Neutrophil (primary cell): ENCODE data around the gene ANO1.

Experiments
- H3K27ac ChIP-seq: fragments of 200-600 bp; sonication (generic); 2 replicates; pipeline ENCODE4 v1.5.1; 2016; ENCODE audit warnings: mild to moderate bottlenecking, moderate library complexity
- H3K27me3 ChIP-seq: fragments of 200-600 bp; sonication (generic); 2 replicates; pipeline ENCODE4 v1.6.0; 2016; ENCODE audit warnings: mild to moderate bottlenecking
- H3K36me3 ChIP-seq: fragments of 200-600 bp; sonication (generic); 2 replicates; pipeline ENCODE4 v1.5.1; 2017
- H3K4me1 ChIP-seq, 2 experiments: fragments of 200-600 bp in 1 of 2; sonication (generic) in 1 of 2; 1 replicate in 1 of 2; 2 replicates in 1 of 2; pipeline versions ENCODE4 v1.5.1 to v1.6.1; 2013 to 2016; ENCODE audit warnings: low read depth in 1 of 2, low read length in 1 of 2, mild to moderate bottlenecking in 1 of 2, moderate library complexity in 1 of 2; ENCODE audit not compliant: control insufficient read depth in 1 of 2, insufficient read depth in 1 of 2
- H3K4me3 ChIP-seq, 2 experiments: fragments of 200-600 bp in 1 of 2; sonication (generic) in 1 of 2; 1 replicate in 1 of 2; 2 replicates in 1 of 2; pipeline ENCODE4 v1.5.1; 2013 to 2016; ENCODE audit warnings: low read depth in 1 of 2, low read length in 1 of 2, mild to moderate bottlenecking in 1 of 2, moderate library complexity in 1 of 2
- H3K9me3 ChIP-seq: fragments of 200-600 bp; sonication (generic); 2 replicates; pipeline ENCODE4 v1.5.1; 2016
- CTCF ChIP-seq: fragments of 200-600 bp; sonication (generic); IDR thresholded peaks from 2 replicates; pipeline ENCODE4 v1.5.1; 2016; ENCODE audit warnings: antibody characterized with exemption

ANO1 gene

GRCh38 chr11:70146299-70146698, 68.2 kb downstream of the ANO1 start:
- TF ChIP-seq CTCF: no peak
- H3K9me3 ChIP-seq: no peaks in the 10 kb centered on the region
- no peak overlapping the region for H3K4me3 ChIP-seq
- H3K36me3 ChIP-seq: no peaks in the 10 kb centered on the region
- H3K4me1 ChIP-seq: no peaks in the 10 kb centered on the region
- H3K27me3 ChIP-seq: peaks cover 68% of the 10 kb centered on the region
- no peak overlapping the region for H3K27ac ChIP-seq

- no peak for TF ChIP-seq CTCF
- Histone ChIP-seq H3K9me3 (no peaks in the 10 kb centered on the region), H3K4me1 (no peaks in the 10 kb centered on the region), H3K27ac (no peak overlapping the region), H3K27me3 (peaks cover 61% of the 10 kb centered on the region), H3K36me3 (no peaks in the 10 kb centered on the region), H3K4me3 (no peak overlapping the region)
These were observed 68.9 kb downstream of the ANO1 start for GRCh38 chr11:70146895-70147520.

GRCh38 chr11:70147668-70148067, 69.6 kb downstream of the ANO1 start:
- no peak for TF ChIP-seq CTCF
- Histone ChIP-seq H3K4me3 (no peak overlapping the region), H3K9me3 (no peaks in the 10 kb centered on the region), H3K36me3 (no peaks in the 10 kb centered on the region), H3K4me1 (no peaks in the 10 kb centered on the region), H3K27ac (no peak overlapping the region), H3K27me3 (peaks cover 55% of the 10 kb centered on the region)

DNA sequence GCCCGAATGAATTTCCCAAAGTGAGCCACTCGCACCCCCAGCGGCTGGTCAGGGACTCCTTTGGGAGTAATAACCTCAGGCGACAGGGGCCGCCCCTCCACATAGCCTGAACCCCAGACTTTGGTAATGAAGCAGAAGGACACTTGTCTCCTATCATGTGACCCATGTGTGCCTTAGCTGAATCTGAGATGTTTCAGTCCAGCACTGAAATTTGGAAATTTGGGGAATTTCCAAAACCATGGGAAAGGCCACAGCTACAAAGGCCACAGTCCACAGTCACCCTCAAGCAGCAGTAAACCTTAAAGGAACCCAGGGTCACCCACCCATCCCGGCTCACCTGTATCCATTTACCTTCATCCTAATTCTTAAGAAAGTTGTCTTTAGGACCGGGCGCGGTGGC, 73.6 kb downstream of the ANO1 start:
- TF ChIP-seq CTCF: no peak
- Histone ChIP-seq H3K4me1 (no peaks in the 10 kb centered on the region), H3K4me3 (no peak overlapping the region), H3K9me3 (no peaks in the 10 kb centered on the region), H3K36me3 (no peaks in the 10 kb centered on the region), H3K27ac (no peak overlapping the region), H3K27me3 (peaks cover 21% of the 10 kb centered on the region)

DNA sequence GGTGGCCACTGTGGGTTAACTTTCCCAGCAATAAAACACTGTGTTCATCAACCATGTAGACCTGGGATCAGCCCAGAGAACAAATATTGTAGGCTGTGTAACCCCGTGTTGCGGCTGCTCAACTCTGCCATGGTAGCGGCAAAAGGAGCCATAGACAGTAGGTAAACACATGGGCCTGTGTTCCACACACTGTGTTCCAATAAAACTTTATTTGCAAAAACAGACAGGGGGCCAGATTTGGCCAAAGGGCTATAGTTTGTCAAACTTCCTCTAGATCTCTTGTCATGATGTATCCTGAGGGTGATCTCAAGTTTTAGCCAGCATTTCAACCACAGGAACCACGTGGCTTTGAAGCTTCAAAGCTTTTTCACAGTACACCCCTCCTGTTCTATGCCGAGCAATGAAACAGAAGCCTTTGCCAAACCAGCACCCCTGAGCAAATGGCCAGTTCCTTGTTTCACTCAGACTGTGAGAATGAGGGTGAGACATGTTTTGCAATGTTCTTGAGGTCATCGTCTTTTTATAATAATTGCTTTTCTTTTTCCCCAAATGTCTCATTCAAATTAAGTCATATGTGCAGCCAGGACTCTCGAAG, 75.1 kb downstream of the ANO1 start:
- H3K4me3 ChIP-seq: no peak overlapping the region
- no peak overlapping the region for H3K27ac ChIP-seq
- no peaks in the 10 kb centered on the region for H3K9me3 ChIP-seq
- H3K4me1 ChIP-seq: no peaks in the 10 kb centered on the region
- TF ChIP-seq CTCF: no peak
- no peaks in the 10 kb centered on the region for H3K36me3 ChIP-seq
- peaks cover 9% of the 10 kb centered on the region for H3K27me3 ChIP-seq
